ENCODE measurements around the gene CAMK4.

Gene CAMK4

GRCh38 chr5:111507276-111507675 lies 283.1 kb downstream of the CAMK4 start:
- no peak for DNase-seq

- DNase-seq, result no peak
These were observed 284.9 kb downstream of the CAMK4 start for GRCh38 chr5:111509119-111509518.

- DNase-seq, result no peak
These were observed 287.1 kb downstream of the CAMK4 start for GRCh38 chr5:111511174-111511830.

GRCh38 chr5:111511831-111512374 lies 287.7 kb downstream of the CAMK4 start:
- DNase-seq, result no peak

GRCh38 chr5:111512375-111513130 lies 288.4 kb downstream of the CAMK4 start, which contains the start of gene STARD4:
TSS of gene STARD4 (minus strand) at chr5:111512535. CDS start at chr5:111507433, 5,102 bp downstream.
- peak; percentile 98 for DNase-seq

- no peak for DNase-seq
These were observed 288.9 kb downstream of the CAMK4 start for GRCh38 chr5:111513131-111513520.

GRCh38 chr5:111514087-111514486 lies 289.9 kb downstream of the CAMK4 start:
- DNase-seq, result no peak

- no peak for DNase-seq
These were observed 293.8 kb downstream of the CAMK4 start for GRCh38 chr5:111517853-111518501.

- no peak for DNase-seq
These were observed 294.6 kb downstream of the CAMK4 start for GRCh38 chr5:111518777-111519176.

- no peak for DNase-seq
These were observed 296.7 kb downstream of the CAMK4 start for GRCh38 chr5:111520908-111521307.

GRCh38 chr5:111528056-111528455 lies 303.9 kb downstream of the CAMK4 start:
- no peak for DNase-seq

- DNase-seq, result peak; percentile 84
These were observed 306.1 kb downstream of the CAMK4 start for GRCh38 chr5:111530298-111530740.

- no peak for DNase-seq
These were observed 308.9 kb downstream of the CAMK4 start for GRCh38 chr5:111532886-111533582.

GRCh38 chr5:111535879-111536549 lies 311.8 kb downstream of the CAMK4 start:
- DNase-seq, result no peak

GRCh38 chr5:111537141-111538024 lies 313.2 kb downstream of the CAMK4 start:
- no peak for DNase-seq

Measured in activated CD4-positive, alpha-beta T cell treated with anti-CD3 and anti-CD28 coated beads, Interleukin-10, Interleukin-2, amounts not matched to agents 100 ng/mL and 50 ng/mL, durations not matched to agents 16 hours and 8 hours (primary cell).